CD4-positive, alpha-beta memory T cell (primary cell): ENCODE measurements around the gene CRKL. TPM values are rescaled to one million over a fixed set of nuclear protein-coding genes. Genes with fewer than 3 reads are reported as not detected.
A peak's percentile ranks its signal among the peaks of the same experiment; 100 is the strongest.

Experiments used
- CTCF ChIA-PET: fragments of 350-600 bp; sonication (Branson Sonifier 250); formaldehyde crosslinking; loops from one replicate; lab custom pipeline; 2021; ENCODE audit warnings: inconsistent platforms; ENCODE audit not compliant: partially characterized antibody; lab: Charles Lee
- POLR2A ChIA-PET: fragments of 350-600 bp; sonication (Branson Sonifier 250); formaldehyde crosslinking; loops from one replicate; lab custom pipeline; 2021; ENCODE audit not compliant: partially characterized antibody; lab: Charles Lee
- DNase-seq, 5 donors: peaks; one replicate each; pipeline versions ENCODE4 v3.0.0 to v3.0.0-alpha.2; 2020 to 2022; ENCODE audit warnings: mixed read lengths in 1 of 5
- H3K27ac ChIP-seq: one replicate; pipeline ENCODE4 v1.7.0; 2013; ENCODE audit warnings: low read depth, low read length
- H3K27me3 ChIP-seq: 2 replicates; pipeline ENCODE4 v1.7.0; 2013; ENCODE audit warnings: mild to moderate bottlenecking, low read length, moderate library complexity; ENCODE audit not compliant: insufficient read depth
- H3K36me3 ChIP-seq: 2 replicates; pipeline ENCODE4 v1.7.0; 2013; ENCODE audit warnings: mild to moderate bottlenecking, low read length, moderate library complexity; ENCODE audit not compliant: insufficient read depth
- H3K4me1 ChIP-seq: 2 replicates; pipeline ENCODE4 v1.7.0; 2013; ENCODE audit warnings: mild to moderate bottlenecking, low read length, moderate library complexity; ENCODE audit not compliant: insufficient read depth
- H3K4me3 ChIP-seq, 2 donors: one replicate each; pipeline ENCODE4 v1.7.0; 2013; ENCODE audit warnings: low read length in 2 of 2, mild to moderate bottlenecking in 1 of 2
- H3K9me3 ChIP-seq, 2 donors: one replicate each; pipeline ENCODE4 v1.7.0; 2013; ENCODE audit warnings: low read length in 2 of 2, control low read depth in 1 of 2; ENCODE audit not compliant: control insufficient read depth in 1 of 2
- H3K27ac Mint-ChIP-seq, 7 donors: one replicate each; pipeline ENCODE4 v1.8.0; 2020 to 2021; ENCODE audit warnings: mixed read lengths in 7 of 7, mild to moderate bottlenecking in 6 of 7, inconsistent platforms in 3 of 7, moderate library complexity in 3 of 7
- H3K27me3 Mint-ChIP-seq, 2 donors: one replicate each; pipeline ENCODE4 v1.8.0; 2020 to 2021; ENCODE audit warnings: mixed read lengths in 2 of 2
- H3K36me3 Mint-ChIP-seq, 2 donors: one replicate each; pipeline ENCODE4 v1.8.0; 2020 to 2021; ENCODE audit warnings: mixed read lengths in 2 of 2, inconsistent platforms in 1 of 2, mild to moderate bottlenecking in 1 of 2
- H3K4me1 Mint-ChIP-seq, 4 donors: one replicate each; pipeline ENCODE4 v1.8.0; 2020 to 2021; ENCODE audit warnings: mixed read lengths in 4 of 4, mild to moderate bottlenecking in 1 of 4
- H3K4me3 Mint-ChIP-seq, 8 donors: one replicate each; pipeline ENCODE4 v1.8.0; 2020 to 2021; ENCODE audit warnings: mixed read lengths in 8 of 8, mild to moderate bottlenecking in 7 of 8, moderate library complexity in 6 of 8, inconsistent platforms in 3 of 8
- H3K9me3 Mint-ChIP-seq, 8 donors: one replicate each; pipeline ENCODE4 v1.8.0; 2020 to 2021; ENCODE audit warnings: mixed read lengths in 8 of 8, mild to moderate bottlenecking in 5 of 8, inconsistent platforms in 3 of 8, moderate library complexity in 1 of 8
- intact Hi-C: fragments of 100-400 bp; cut with micrococcal nuclease; formaldehyde crosslinking; loops from one replicate; pipeline ENCODE4 v1.15.1; 2023
- polyA plus RNA-seq, 2 donors: library from polyadenylated mRNA; unstranded; fragments of 300-500 nt; fragmentation: Illumina TruSeq; gene quantifications; one replicate each; pipeline ENCODE4 v1.2.3, GENCODE V29; 2021
- total RNA-seq, 2 experiments: library from RNA; stranded (reverse); gene quantifications; one replicate each; pipeline ENCODE4 v1.2.3, GENCODE V29; 2021

CRKL gene
- total and polyA plus RNA-seq, 4 experiments from 2014 or later: 39.9 to 86.5 (median 68.2) TPM

DNA sequence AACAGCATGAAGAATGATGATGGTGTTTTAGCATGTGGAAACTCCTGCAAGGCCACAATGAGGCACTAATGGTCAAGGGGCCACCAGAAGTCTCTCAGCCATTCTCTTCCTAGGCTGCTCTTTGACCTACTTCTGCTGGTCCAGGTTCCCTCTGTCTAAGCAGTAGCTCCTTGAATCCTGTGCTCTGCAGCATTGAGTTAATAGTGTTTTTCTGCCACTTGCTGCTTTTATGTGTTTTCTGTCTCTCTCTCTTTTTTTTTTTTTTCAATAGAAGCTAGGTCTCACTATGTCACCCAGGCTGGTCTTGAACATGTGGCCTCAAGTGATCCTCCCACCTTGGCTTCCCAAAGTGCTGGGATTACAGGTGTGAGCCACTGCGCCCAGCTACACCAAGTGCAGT is 29.8 kb downstream of the CRKL start:
- Mint-ChIP-seq H3K9me3 (no peaks in the 10 kb centered on the region), H3K27me3 (no peaks in the 10 kb centered on the region), H3K4me3 (no peak overlapping the region), H3K4me1 (peaks cover 39 to 69% (median 57%) of the 10 kb centered on the region in 4 donors), H3K27ac (peak overlapping the region in 1 of 7 donors; percentile 12), H3K36me3 (peaks cover 25 to 49% of the 10 kb centered on the region in 2 donors)
- Histone ChIP-seq H3K27me3 (no peaks in the 10 kb centered on the region), H3K4me3 (no peak overlapping the region), H3K36me3 (peaks cover 36% of the 10 kb centered on the region), H3K4me1 (peaks cover 55% of the 10 kb centered on the region), H3K9me3 (no peaks in the 10 kb centered on the region), H3K27ac (no peak overlapping the region)
- DNase-seq: no peak
- ChIA-PET POLR2A (no interaction called here), CTCF (interaction anchor here (0.7 kb wide), 1 partner anchor 41 kb away, joined by 3 read pairs; no protein-coding TSS in a partner anchor)
- intact Hi-C loops: loop anchor here (10.0 kb wide), 1 partner anchor 62 kb away; no protein-coding TSS in a partner anchor

DNA sequence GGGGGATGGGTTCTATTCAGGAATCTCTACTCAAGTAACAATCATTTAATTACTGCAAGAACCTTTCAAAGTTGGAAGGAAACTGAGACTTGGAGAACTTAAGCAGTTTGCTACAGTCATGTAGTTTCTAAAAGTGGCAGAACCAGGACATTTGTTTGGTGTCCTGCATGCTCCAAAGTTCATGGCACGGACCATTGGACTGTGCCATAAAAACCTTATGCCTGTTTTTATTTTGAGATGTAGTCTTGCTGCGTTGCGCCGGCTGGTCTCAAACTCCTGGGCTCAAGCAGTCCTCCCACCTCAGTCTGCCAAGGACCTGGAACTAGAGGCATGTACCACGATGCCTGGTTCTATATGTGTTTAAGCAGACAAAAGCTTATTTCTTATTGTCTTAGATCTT is 31.2 kb downstream of the CRKL start:
- POLR2A ChIA-PET: no interaction called here

DNA sequence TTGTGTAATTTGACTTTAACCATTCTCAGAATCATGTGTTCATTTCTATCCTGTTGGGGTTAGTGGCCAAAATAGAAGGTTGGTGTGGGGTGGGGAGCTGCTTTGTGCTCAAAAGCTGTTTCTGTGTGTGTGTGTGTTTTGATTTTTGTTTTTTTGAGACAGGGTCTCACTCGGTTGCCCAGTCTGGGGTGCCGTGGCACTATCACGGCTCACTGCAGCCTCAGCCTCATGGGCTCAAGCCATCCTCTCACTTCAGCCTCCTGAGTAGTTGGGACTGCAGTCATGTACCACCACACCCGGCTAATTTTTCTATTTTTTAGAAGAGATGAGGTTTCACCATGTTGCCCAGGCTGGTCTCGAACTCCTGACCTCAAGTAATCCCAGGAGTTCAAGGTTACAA is 31.8 kb downstream of the CRKL start:
- POLR2A ChIA-PET: no interaction called here
- H3K9me3 Mint-ChIP-seq: no peaks in the 10 kb centered on the region
- no peak overlapping the region for H3K4me3 Mint-ChIP-seq
- CTCF ChIA-PET: no interaction called here
- H3K9me3 ChIP-seq: no peaks in the 10 kb centered on the region
- peaks cover 25 to 53% (median 41%) of the 10 kb centered on the region in 4 donors for H3K4me1 Mint-ChIP-seq
- H3K4me1 ChIP-seq: peaks cover 35% of the 10 kb centered on the region
- H3K27ac Mint-ChIP-seq: peak overlapping the region in 2 of 7 donors; percentile 2 to 36
- no peak overlapping the region for H3K4me3 ChIP-seq
- peaks cover 50% of the 10 kb centered on the region for H3K36me3 ChIP-seq
- H3K27ac ChIP-seq: no peak overlapping the region
- no peaks in the 10 kb centered on the region for H3K27me3 Mint-ChIP-seq
- no peaks in the 10 kb centered on the region for H3K27me3 ChIP-seq
- H3K36me3 Mint-ChIP-seq: peaks cover 40 to 56% of the 10 kb centered on the region in 2 donors
- no peak for DNase-seq
- intact Hi-C loops: loop anchor here (10.0 kb wide), 1 partner anchor 64 kb away; no protein-coding TSS in a partner anchor

More for the DNA sequence above, 31.2 kb downstream of the CRKL start:
- no peaks in the 10 kb centered on the region for H3K9me3 Mint-ChIP-seq
- Histone ChIP-seq H3K36me3 (peaks cover 48% of the 10 kb centered on the region), H3K4me3 (no peak overlapping the region), H3K27ac (no peak overlapping the region), H3K4me1 (peaks cover 41% of the 10 kb centered on the region), H3K9me3 (no peaks in the 10 kb centered on the region), H3K27me3 (no peaks in the 10 kb centered on the region)
- no peaks in the 10 kb centered on the region for H3K27me3 Mint-ChIP-seq
- peak overlapping the region in 2 of 7 donors; percentile 49 to 63 for H3K27ac Mint-ChIP-seq
- intact Hi-C loops: loop anchor here (10.0 kb wide), 1 partner anchor 64 kb away; no protein-coding TSS in a partner anchor
- H3K4me3 Mint-ChIP-seq: no peak overlapping the region
- CTCF ChIA-PET: interaction anchor here (1.0 kb wide), 1 partner anchor 11 kb away, joined by 3 read pairs; no protein-coding TSS in a partner anchor
- DNase-seq: no peak
- H3K36me3 Mint-ChIP-seq: peaks cover 35 to 56% of the 10 kb centered on the region in 2 donors
- peaks cover 29 to 58% (median 46%) of the 10 kb centered on the region in 4 donors for H3K4me1 Mint-ChIP-seq

DNA sequence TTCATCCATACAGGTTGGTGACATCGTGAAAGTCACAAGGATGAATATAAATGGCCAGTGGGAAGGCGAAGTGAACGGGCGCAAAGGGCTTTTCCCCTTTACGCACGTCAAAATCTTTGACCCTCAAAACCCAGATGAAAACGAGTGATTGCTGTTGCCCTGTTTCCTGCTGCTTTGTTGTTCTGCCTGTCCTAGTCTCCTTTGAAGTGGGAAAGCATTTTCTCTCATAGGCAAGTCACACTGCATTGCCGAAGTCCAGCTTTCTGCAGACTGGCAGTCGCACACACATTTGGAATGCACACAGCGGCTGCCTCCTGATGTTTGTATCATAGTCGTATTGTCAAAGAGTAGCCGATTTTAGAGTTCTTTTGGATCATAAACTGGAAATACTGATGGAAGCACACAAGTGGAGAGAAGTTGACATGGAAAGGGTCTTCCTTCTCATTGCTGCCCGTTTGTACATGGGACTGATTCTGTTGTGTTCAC is 32.5 kb downstream of the CRKL start:
- H3K4me1 ChIP-seq: peaks cover 31% of the 10 kb centered on the region
- DNase-seq: no peak
- H3K27me3 ChIP-seq: no peaks in the 10 kb centered on the region
- POLR2A ChIA-PET: no interaction called here
- Mint-ChIP-seq H3K4me3 (peak overlapping the region in 2 of 8 donors; percentile 3 to 40), H3K9me3 (no peaks in the 10 kb centered on the region), H3K27ac (peak overlapping the region in 3 of 7 donors; percentile 7 to 40 (median 35)), H3K36me3 (peaks cover 43 to 61% of the 10 kb centered on the region in 2 donors), H3K27me3 (no peaks in the 10 kb centered on the region), H3K4me1 (peaks cover 25 to 50% (median 39%) of the 10 kb centered on the region in 4 donors)
- no peak overlapping the region for H3K27ac ChIP-seq
- H3K4me3 ChIP-seq: no peak overlapping the region
- peaks cover 52% of the 10 kb centered on the region for H3K36me3 ChIP-seq
- intact Hi-C loops: loop anchor here (10.0 kb wide), 1 partner anchor 65 kb away; no protein-coding TSS in a partner anchor
- H3K9me3 ChIP-seq: no peaks in the 10 kb centered on the region
- CTCF ChIA-PET: no interaction called here

DNA sequence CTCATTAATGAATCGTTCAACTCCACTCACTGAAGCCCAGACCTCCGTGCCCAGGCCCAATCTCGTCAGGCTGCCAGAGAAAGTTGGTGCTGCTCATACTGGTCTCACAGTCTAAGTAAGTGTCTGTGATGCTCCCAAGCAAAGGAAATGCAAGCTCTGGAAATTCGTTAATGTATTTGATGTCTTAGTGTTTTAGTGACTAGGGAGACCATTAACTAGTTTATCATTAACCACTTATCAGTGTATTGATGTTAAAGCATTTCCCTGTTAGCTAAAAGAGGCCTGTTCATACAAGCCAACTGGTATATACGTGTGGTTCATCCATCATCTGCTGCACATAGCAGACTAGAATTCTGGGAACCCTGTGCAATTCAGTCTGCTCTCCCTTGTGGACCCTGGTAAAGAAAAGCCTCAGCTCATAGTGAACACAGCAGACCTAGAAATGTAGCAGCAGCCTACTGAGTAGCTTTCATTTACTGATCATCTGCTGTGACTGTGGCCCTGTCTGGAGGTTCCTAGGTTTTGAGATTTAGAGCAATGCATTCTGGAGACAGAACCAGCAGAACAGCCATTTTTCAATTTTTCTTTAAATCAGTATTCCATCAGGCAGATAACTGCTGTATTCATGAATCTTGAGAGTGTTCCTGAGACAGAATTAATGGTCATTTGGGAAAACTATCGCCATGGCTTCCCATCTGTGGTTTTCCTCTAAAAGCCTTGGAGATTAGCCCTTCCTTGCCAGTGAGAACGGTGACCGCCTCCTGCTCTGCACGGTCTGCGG is 34.1 kb downstream of the CRKL start:
- ChIA-PET CTCF (interaction anchor here (1.7 to 2.6 kb wide), 2 partner anchors 11 to 13 kb away, joined by 4 to 7 read pairs; no protein-coding TSS in a partner anchor), POLR2A (no interaction called here)
- no peak for DNase-seq
- Histone ChIP-seq H3K4me3 (no peak overlapping the region), H3K27me3 (no peaks in the 10 kb centered on the region), H3K27ac (no peak overlapping the region), H3K36me3 (peaks cover 48% of the 10 kb centered on the region), H3K4me1 (peaks cover 17% of the 10 kb centered on the region), H3K9me3 (no peaks in the 10 kb centered on the region)
- H3K4me1 Mint-ChIP-seq: peaks cover 14 to 39% (median 26%) of the 10 kb centered on the region in 4 donors
- H3K27ac Mint-ChIP-seq: peak overlapping the region in 1 of 7 donors; percentile 13
- H3K27me3 Mint-ChIP-seq: peaks cover 1% of the 10 kb centered on the region in 2 donors
- no peaks in the 10 kb centered on the region for H3K9me3 Mint-ChIP-seq
- peaks cover 42 to 60% of the 10 kb centered on the region in 2 donors for H3K36me3 Mint-ChIP-seq
- intact Hi-C loops: no loop called here
- no peak overlapping the region for H3K4me3 Mint-ChIP-seq

DNA sequence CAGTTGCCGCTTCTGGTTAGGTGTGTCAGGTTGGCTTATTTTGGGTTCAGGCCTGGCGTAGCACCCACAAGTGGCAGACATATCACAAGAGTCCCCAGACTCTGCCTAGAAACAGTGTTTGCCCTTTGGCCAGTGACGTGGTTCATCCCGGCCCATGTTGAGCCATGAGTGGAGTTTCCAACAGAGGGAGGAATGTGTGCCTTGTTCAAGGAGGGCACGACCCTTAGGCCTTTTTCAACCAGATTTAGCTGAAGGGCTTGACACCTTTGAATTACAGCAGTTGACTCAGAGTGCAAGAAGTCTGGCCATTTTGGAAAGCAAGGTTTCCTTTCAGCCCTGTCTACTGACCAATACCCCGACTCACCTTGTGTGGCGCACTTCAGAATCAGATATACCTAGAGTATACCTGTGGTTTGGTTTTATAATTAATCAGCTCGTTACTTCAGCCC is 34.7 kb downstream of the CRKL start:
- H3K4me1 ChIP-seq: peaks cover 18% of the 10 kb centered on the region

More for the DNA sequence above, 34.7 kb downstream of the CRKL start:
- no peaks in the 10 kb centered on the region for H3K9me3 Mint-ChIP-seq
- Histone ChIP-seq H3K9me3 (no peaks in the 10 kb centered on the region), H3K4me3 (no peak overlapping the region), H3K36me3 (peaks cover 48% of the 10 kb centered on the region), H3K27ac (no peak overlapping the region), H3K27me3 (no peaks in the 10 kb centered on the region)
- DNase-seq: no peak
- peaks cover 38 to 56% of the 10 kb centered on the region in 2 donors for H3K36me3 Mint-ChIP-seq
- peaks cover 10 to 39% (median 24%) of the 10 kb centered on the region in 4 donors for H3K4me1 Mint-ChIP-seq
- ChIA-PET CTCF (interaction anchor here (1.7 to 2.6 kb wide), 2 partner anchors 10 to 14 kb away, joined by 4 to 7 read pairs; no protein-coding TSS in a partner anchor), POLR2A (no interaction called here)
- H3K27ac Mint-ChIP-seq: peak overlapping the region in 1 of 7 donors; percentile 25
- intact Hi-C loops: no loop called here
- H3K27me3 Mint-ChIP-seq: peaks cover 3% of the 10 kb centered on the region in 2 donors
- H3K4me3 Mint-ChIP-seq: no peak overlapping the region
